ENCODE data around the gene NBAS.
"Not testable (repeated sequence)": the region's sequence is repeated elsewhere in the genome, so short reads cannot be mapped to it uniquely, and the experiment has no call there.

Gene NBAS

GRCh38 chr2:15439366-15439765, 121.8 kb downstream of the NBAS start:
- no CpG with 5 or more reads among the region's 10 CpGs for WGBS (ENCODE audit: extremely low coverage, insufficient coverage, low lambda C conversion rate)
- H3K4me2 ChIP-seq (ENCODE audit: low read length); H3K27ac ChIP-seq (ENCODE audit: low read depth, low read length): not testable (repeated sequence)

GRCh38 chr2:15436195-15436594, 124.9 kb downstream of the NBAS start:
- Histone ChIP-seq H3K56ac (ENCODE audit: low read length) (no peak overlapping the region), H2BK15ac (replicated peaks; ENCODE audit: low read depth) (no peak overlapping the region), H3K18ac (ENCODE audit: low read length) (no peak overlapping the region), H3K27ac (ENCODE audit: low read depth, low read length) (no peak overlapping the region), H3K36me3 (ENCODE audit: control insufficient read depth, insufficient read depth, low read length) (no peaks in the 10 kb centered on the region), H2BK120ac (ENCODE audit: low read depth, low read length) (no peak overlapping the region), H4K5ac (ENCODE audit: low read length) (no peak overlapping the region), H2BK5ac (ENCODE audit: low read length) (no peak overlapping the region), H4K8ac (ENCODE audit: low read depth, low read length) (no peak overlapping the region), H3K4me1 (ENCODE audit: control insufficient read depth, low read depth, low read length) (no peaks in the 10 kb centered on the region), H3K23ac (ENCODE audit: low read length) (no peak overlapping the region), H3K4ac (ENCODE audit: low read depth, low read length) (no peak overlapping the region), H2AK5ac (ENCODE audit: low read length) (no peak overlapping the region), H3K79me1 (ENCODE audit: low read length) (no peaks in the 10 kb centered on the region), H3K4me2 (ENCODE audit: low read length) (no peak overlapping the region), H3K4me3 (ENCODE audit: low read length) (no peak overlapping the region), H3K27me3 (ENCODE audit: insufficient read depth, low read length, poor library complexity) (no peaks in the 10 kb centered on the region), H3K79me2 (ENCODE audit: control insufficient read depth, insufficient read depth, low read length) (no peaks in the 10 kb centered on the region), H3K9ac (ENCODE audit: low read length) (no peak overlapping the region)
- DNase-seq = no peak
- WGBS (ENCODE audit: extremely low coverage, insufficient coverage, low lambda C conversion rate) = no CpG with 5 or more reads among the region's 2 CpGs

More at GRCh38 chr2:15439366-15439765, 121.8 kb downstream of the NBAS start:
- not testable (repeated sequence) for H3K4ac ChIP-seq (ENCODE audit: low read depth, low read length); H3K79me2 ChIP-seq (ENCODE audit: control insufficient read depth, insufficient read depth, low read length); H2BK15ac ChIP-seq (replicated peaks; ENCODE audit: low read depth); H3K9ac ChIP-seq (ENCODE audit: low read length); H3K4me3 ChIP-seq (ENCODE audit: low read length); H3K27me3 ChIP-seq (ENCODE audit: insufficient read depth, low read length, poor library complexity); H2BK120ac ChIP-seq (ENCODE audit: low read depth, low read length); DNase-seq; H2BK5ac ChIP-seq (ENCODE audit: low read length); H3K4me1 ChIP-seq (ENCODE audit: control insufficient read depth, low read depth, low read length); H2AK5ac ChIP-seq (ENCODE audit: low read length); H3K18ac ChIP-seq (ENCODE audit: low read length); H3K56ac ChIP-seq (ENCODE audit: low read length); H3K36me3 ChIP-seq (ENCODE audit: control insufficient read depth, insufficient read depth, low read length); H4K5ac ChIP-seq (ENCODE audit: low read length); H4K8ac ChIP-seq (ENCODE audit: low read depth, low read length); H3K23ac ChIP-seq (ENCODE audit: low read length); H3K79me1 ChIP-seq (ENCODE audit: low read length)

GRCh38 chr2:15435474-15435873, 125.7 kb downstream of the NBAS start:
- H2BK5ac ChIP-seq (ENCODE audit: low read length) = no peak overlapping the region
- no peak overlapping the region for H3K27ac ChIP-seq (ENCODE audit: low read depth, low read length)
- H3K9ac ChIP-seq (ENCODE audit: low read length) = no peak overlapping the region
- no peak for DNase-seq
- no peak overlapping the region for H4K5ac ChIP-seq (ENCODE audit: low read length)
- no peak overlapping the region for H4K8ac ChIP-seq (ENCODE audit: low read depth, low read length)
- WGBS (ENCODE audit: extremely low coverage, insufficient coverage, low lambda C conversion rate) = no CpG with 5 or more reads among the region's 5 CpGs
- H3K4me3 ChIP-seq (ENCODE audit: low read length) = no peak overlapping the region
- H3K23ac ChIP-seq (ENCODE audit: low read length) = no peak overlapping the region
- H2AK5ac ChIP-seq (ENCODE audit: low read length) = no peak overlapping the region
- no peak overlapping the region for H2BK120ac ChIP-seq (ENCODE audit: low read depth, low read length)
- no peak overlapping the region for H2BK15ac ChIP-seq (replicated peaks; ENCODE audit: low read depth)
- H3K18ac ChIP-seq (ENCODE audit: low read length) = no peak overlapping the region
- H3K56ac ChIP-seq (ENCODE audit: low read length) = no peak overlapping the region
- no peaks in the 10 kb centered on the region for H3K79me2 ChIP-seq (ENCODE audit: control insufficient read depth, insufficient read depth, low read length)
- no peak overlapping the region for H3K4me2 ChIP-seq (ENCODE audit: low read length)
- H3K36me3 ChIP-seq (ENCODE audit: control insufficient read depth, insufficient read depth, low read length) = no peaks in the 10 kb centered on the region
- H3K27me3 ChIP-seq (ENCODE audit: insufficient read depth, low read length, poor library complexity) = no peaks in the 10 kb centered on the region
- no peaks in the 10 kb centered on the region for H3K79me1 ChIP-seq (ENCODE audit: low read length)
- H3K4me1 ChIP-seq (ENCODE audit: control insufficient read depth, low read depth, low read length) = no peaks in the 10 kb centered on the region
- no peak overlapping the region for H3K4ac ChIP-seq (ENCODE audit: low read depth, low read length)

GRCh38 chr2:15432642-15433256, 128.4 kb downstream of the NBAS start:
- no CpG with 5 or more reads among the region's 5 CpGs for WGBS (ENCODE audit: extremely low coverage, insufficient coverage, low lambda C conversion rate)
- Histone ChIP-seq H2BK120ac (ENCODE audit: low read depth, low read length) (no peak overlapping the region), H2BK5ac (ENCODE audit: low read length) (no peak overlapping the region)

GRCh38 chr2:15429032-15429431, 132.1 kb downstream of the NBAS start:
- no CpG with 5 or more reads among the region's 1 CpG for WGBS (ENCODE audit: extremely low coverage, insufficient coverage, low lambda C conversion rate)
- DNase-seq = no peak
- no peak overlapping the region for H3K4me3 ChIP-seq (ENCODE audit: low read length)

More at GRCh38 chr2:15432642-15433256, 128.4 kb downstream of the NBAS start:
- no peaks in the 10 kb centered on the region for H3K36me3 ChIP-seq (ENCODE audit: control insufficient read depth, insufficient read depth, low read length)
- H3K4ac ChIP-seq (ENCODE audit: low read depth, low read length) = no peak overlapping the region
- no peak overlapping the region for H4K5ac ChIP-seq (ENCODE audit: low read length)
- no peaks in the 10 kb centered on the region for H3K79me1 ChIP-seq (ENCODE audit: low read length)
- H3K27ac ChIP-seq (ENCODE audit: low read depth, low read length) = no peak overlapping the region
- no peak overlapping the region for H3K18ac ChIP-seq (ENCODE audit: low read length)
- no peak for DNase-seq
- no peak overlapping the region for H3K23ac ChIP-seq (ENCODE audit: low read length)
- no peak overlapping the region for H2AK5ac ChIP-seq (ENCODE audit: low read length)
- H3K4me1 ChIP-seq (ENCODE audit: control insufficient read depth, low read depth, low read length) = no peaks in the 10 kb centered on the region
- H3K4me2 ChIP-seq (ENCODE audit: low read length) = no peak overlapping the region
- H3K4me3 ChIP-seq (ENCODE audit: low read length) = no peak overlapping the region
- H3K27me3 ChIP-seq (ENCODE audit: insufficient read depth, low read length, poor library complexity) = no peaks in the 10 kb centered on the region
- H3K79me2 ChIP-seq (ENCODE audit: control insufficient read depth, insufficient read depth, low read length) = no peaks in the 10 kb centered on the region
- H2BK15ac ChIP-seq (replicated peaks; ENCODE audit: low read depth) = no peak overlapping the region
- H3K9ac ChIP-seq (ENCODE audit: low read length) = no peak overlapping the region
- no peak overlapping the region for H4K8ac ChIP-seq (ENCODE audit: low read depth, low read length)
- no peak overlapping the region for H3K56ac ChIP-seq (ENCODE audit: low read length)

GRCh38 chr2:15427987-15428386, 133.1 kb downstream of the NBAS start:
- Histone ChIP-seq H4K5ac (ENCODE audit: low read length) (no peak overlapping the region), H3K79me2 (ENCODE audit: control insufficient read depth, insufficient read depth, low read length) (no peaks in the 10 kb centered on the region), H3K56ac (ENCODE audit: low read length) (no peak overlapping the region), H3K4me1 (ENCODE audit: control insufficient read depth, low read depth, low read length) (no peaks in the 10 kb centered on the region), H2BK120ac (ENCODE audit: low read depth, low read length) (no peak overlapping the region), H3K4me3 (ENCODE audit: low read length) (no peak overlapping the region), H2AK5ac (ENCODE audit: low read length) (no peak overlapping the region), H3K36me3 (ENCODE audit: control insufficient read depth, insufficient read depth, low read length) (no peaks in the 10 kb centered on the region), H3K4me2 (ENCODE audit: low read length) (no peak overlapping the region), H3K18ac (ENCODE audit: low read length) (no peak overlapping the region), H2BK15ac (replicated peaks; ENCODE audit: low read depth) (no peak overlapping the region), H2BK5ac (ENCODE audit: low read length) (no peak overlapping the region), H3K4ac (ENCODE audit: low read depth, low read length) (no peak overlapping the region), H3K27ac (ENCODE audit: low read depth, low read length) (no peak overlapping the region), H3K9ac (ENCODE audit: low read length) (no peak overlapping the region), H3K79me1 (ENCODE audit: low read length) (no peaks in the 10 kb centered on the region), H3K23ac (ENCODE audit: low read length) (no peak overlapping the region), H4K8ac (ENCODE audit: low read depth, low read length) (no peak overlapping the region), H3K27me3 (ENCODE audit: insufficient read depth, low read length, poor library complexity) (no peaks in the 10 kb centered on the region)
- DNase-seq = no peak

More at GRCh38 chr2:15429032-15429431, 132.1 kb downstream of the NBAS start:
- no peak overlapping the region for H3K56ac ChIP-seq (ENCODE audit: low read length)
- no peak overlapping the region for H3K27ac ChIP-seq (ENCODE audit: low read depth, low read length)
- H3K9ac ChIP-seq (ENCODE audit: low read length) = no peak overlapping the region
- H2BK15ac ChIP-seq (replicated peaks; ENCODE audit: low read depth) = no peak overlapping the region
- H3K4ac ChIP-seq (ENCODE audit: low read depth, low read length) = no peak overlapping the region
- no peak overlapping the region for H4K5ac ChIP-seq (ENCODE audit: low read length)
- H3K23ac ChIP-seq (ENCODE audit: low read length) = no peak overlapping the region
- no peak overlapping the region for H2AK5ac ChIP-seq (ENCODE audit: low read length)
- no peaks in the 10 kb centered on the region for H3K79me1 ChIP-seq (ENCODE audit: low read length)
- no peaks in the 10 kb centered on the region for H3K36me3 ChIP-seq (ENCODE audit: control insufficient read depth, insufficient read depth, low read length)
- no peaks in the 10 kb centered on the region for H3K4me1 ChIP-seq (ENCODE audit: control insufficient read depth, low read depth, low read length)
- H3K79me2 ChIP-seq (ENCODE audit: control insufficient read depth, insufficient read depth, low read length) = no peaks in the 10 kb centered on the region
- no peak overlapping the region for H4K8ac ChIP-seq (ENCODE audit: low read depth, low read length)
- no peak overlapping the region for H3K18ac ChIP-seq (ENCODE audit: low read length)
- no peak overlapping the region for H2BK5ac ChIP-seq (ENCODE audit: low read length)
- H3K27me3 ChIP-seq (ENCODE audit: insufficient read depth, low read length, poor library complexity) = no peaks in the 10 kb centered on the region
- H2BK120ac ChIP-seq (ENCODE audit: low read depth, low read length) = no peak overlapping the region
- H3K4me2 ChIP-seq (ENCODE audit: low read length) = no peak overlapping the region

Data from mesendoderm (in vitro differentiated cells).